Aorta (tissue), 5 donors: Measurements from ENCODE around the gene NIPAL3. TPM values are rescaled to one million over a fixed set of nuclear protein-coding genes. Genes with fewer than 3 reads are reported as not detected.

Source experiments
- ATAC-seq: fragments of 200-7000 bp; cut with Tn5 transposase; one replicate; pipeline ENCODE4 v1.9.1; 2022; ENCODE audit warnings: moderate library complexity; ENCODE audit not compliant: low FRiP score
- DNase-seq, 2 donors: peaks; one replicate each; pipeline ENCODE4 v3.0.0-alpha.2; 2020
- H3K27ac ChIP-seq, 2 donors: one replicate each; pipeline ENCODE4 v1.5.1; 2013; ENCODE audit warnings: low read length in 2 of 2, mild to moderate bottlenecking in 2 of 2, moderate library complexity in 2 of 2, control low read depth in 1 of 2, inconsistent platforms in 1 of 2, low read depth in 1 of 2
- H3K27me3 ChIP-seq, 2 donors: one replicate each; pipeline ENCODE4 v1.6.1; 2013; ENCODE audit warnings: control low read depth in 1 of 2, low read length in 1 of 2, mild to moderate bottlenecking in 1 of 2, moderate library complexity in 1 of 2; ENCODE audit not compliant: insufficient read depth in 2 of 2, control insufficient read depth in 1 of 2
- H3K36me3 ChIP-seq, 2 donors: one replicate each; pipeline ENCODE4 v1.6.1; 2013; ENCODE audit warnings: control low read depth in 1 of 2, low read length in 1 of 2, mild to moderate bottlenecking in 1 of 2; ENCODE audit not compliant: insufficient read depth in 2 of 2, control insufficient read depth in 1 of 2
- H3K4me1 ChIP-seq, 2 donors: one replicate each; pipeline ENCODE4 v1.6.1; 2013; ENCODE audit warnings: low read length in 2 of 2, control low read depth in 1 of 2, mild to moderate bottlenecking in 1 of 2, moderate library complexity in 1 of 2; ENCODE audit not compliant: insufficient read depth in 2 of 2, control insufficient read depth in 1 of 2
- H3K4me3 ChIP-seq, 2 donors: one replicate each; pipeline ENCODE4 v1.5.1; 2013; ENCODE audit warnings: low read length in 2 of 2, control low read depth in 1 of 2, mild to moderate bottlenecking in 1 of 2
- H3K9me3 ChIP-seq: one replicate; pipeline ENCODE4 v1.6.1; 2013; ENCODE audit warnings: mild to moderate bottlenecking, low read length; ENCODE audit not compliant: control insufficient read depth
- WGBS, 2 donors: extraction: QIAGEN DNeasy Blood & Tissue Kit; methylation state at CpG; one replicate each; pipeline ENCODE4 v1.1.7; 2013; 5-methylcytosine and 5-hydroxymethylcytosine counted together
- intact Hi-C, 2 donors: fragments of 100-400 bp; cut with DNase I; formaldehyde crosslinking; loops; one replicate each; pipeline versions ENCODE4 v1.14.2 to v1.15.0; 2022
- polyA plus RNA-seq, 2 donors: library from polyadenylated mRNA; stranded (reverse); fragments of 200-250 nt; gene quantifications; one replicate each; pipeline ENCODE4 v1.2.3, GENCODE V29; 2013
- total RNA-seq, 2 donors: library from RNA; stranded (reverse); fragmentation: NEBNext Ultra II Directional; extraction: Animal tissue kit (Norgen Biotek cat#: 25700); gene quantifications; one replicate each; pipeline ENCODE4 v1.2.1, GENCODE V29; 2021
- donor health status: healthy with polysubstance abuse.
- donor health status: Bipolar disorder and iron deficiency.
- donor health status: DM: no; HTN: no; CAD: no.
- donor health status: DM: no; HTN: no; CAD: no.
- donor health status: DM: yes; HTN: yes; CAD: no.

Gene NIPAL3
- total and polyA plus RNA-seq, 4 donors, result 6.3 to 13.0 (median 8.2) TPM

- Histone ChIP-seq H3K4me1 (no peaks in the 10 kb centered on the region), H3K27ac (no peak overlapping the region), H3K27me3 (no peaks in the 10 kb centered on the region), H3K4me3 (no peak overlapping the region), H3K9me3 (no peaks in the 10 kb centered on the region), H3K36me3 (peaks cover 2 to 3% of the 10 kb centered on the region in 2 donors)
- DNase-seq (no peak), ATAC-seq (no peak)
- intact Hi-C loops, result no loop called here
- 91 to 93% methylated on average over 5 of the region's 5 CpGs for WGBS, 2 donors
These were observed 35.1 kb upstream of the NIPAL3 start for GRCh38 chr1:24380508-24380907.

- Histone ChIP-seq H3K36me3 (peaks cover 2 to 3% of the 10 kb centered on the region in 2 donors), H3K9me3 (no peaks in the 10 kb centered on the region), H3K27me3 (no peaks in the 10 kb centered on the region), H3K27ac (no peak overlapping the region), H3K4me3 (no peak overlapping the region), H3K4me1 (no peaks in the 10 kb centered on the region)
- DNase-seq, result no peak
- intact Hi-C loops, result no loop called here
- ATAC-seq, result no peak
- 95% methylated on average over 2 of the region's 2 CpGs for WGBS, 2 donors
These were observed 34.3 kb upstream of the NIPAL3 start for GRCh38 chr1:24381256-24381655.

GRCh38 chr1:24382165-24382577, 33.4 kb upstream of the NIPAL3 start:
- DNase-seq, result no peak
- Histone ChIP-seq H3K4me3 (no peak overlapping the region), H3K27me3 (no peaks in the 10 kb centered on the region), H3K27ac (no peak overlapping the region), H3K4me1 (no peaks in the 10 kb centered on the region), H3K9me3 (no peaks in the 10 kb centered on the region), H3K36me3 (peaks cover 2 to 3% of the 10 kb centered on the region in 2 donors)
- 89 to 94% methylated on average over 8 of the region's 8 CpGs for WGBS, 2 donors
- ATAC-seq, result no peak
- intact Hi-C loops, result no loop called here

GRCh38 chr1:24383381-24383940, 32.1 kb upstream of the NIPAL3 start:
- no peak overlapping the region for H3K4me3 ChIP-seq
- H3K27me3 ChIP-seq, result no peaks in the 10 kb centered on the region
- no peak overlapping the region for H3K27ac ChIP-seq
- peaks cover 2 to 3% of the 10 kb centered on the region in 2 donors for H3K36me3 ChIP-seq
- 86 to 90% methylated on average over 2 of the region's 2 CpGs for WGBS, 2 donors
- intact Hi-C loops, result no loop called here
- no peak for ATAC-seq
- H3K9me3 ChIP-seq, result no peaks in the 10 kb centered on the region
- no peaks in the 10 kb centered on the region for H3K4me1 ChIP-seq
- DNase-seq, result no peak

GRCh38 chr1:24384251-24385090, 31.1 kb upstream of the NIPAL3 start:
- H3K9me3 ChIP-seq, result no peaks in the 10 kb centered on the region
- no peak overlapping the region for H3K27ac ChIP-seq
- 86 to 88% methylated on average over 13 of the region's 13 CpGs for WGBS, 2 donors
- H3K27me3 ChIP-seq, result no peaks in the 10 kb centered on the region
- intact Hi-C loops, result no loop called here
- no peaks in the 10 kb centered on the region for H3K4me1 ChIP-seq
- H3K4me3 ChIP-seq, result no peak overlapping the region
- ATAC-seq, result no peak
- peaks cover 2 to 3% of the 10 kb centered on the region in 2 donors for H3K36me3 ChIP-seq
- DNase-seq, result peak in 1 of 2 donors; percentile 62

- H3K27me3 ChIP-seq, result no peaks in the 10 kb centered on the region
- ATAC-seq (no peak), DNase-seq (no peak)
- no peak overlapping the region for H3K27ac ChIP-seq
- peaks cover 2 to 3% of the 10 kb centered on the region in 2 donors for H3K36me3 ChIP-seq
- no peaks in the 10 kb centered on the region for H3K4me1 ChIP-seq
- H3K4me3 ChIP-seq, result no peak overlapping the region
- intact Hi-C loops, result no loop called here
- H3K9me3 ChIP-seq, result no peaks in the 10 kb centered on the region
- 89 to 90% methylated on average over 12 of the region's 12 CpGs for WGBS, 2 donors
These were observed 30.3 kb upstream of the NIPAL3 start for GRCh38 chr1:24385160-24385940.

- WGBS, 2 donors, result 76 to 79% methylated on average over 9 of the region's 9 CpGs
- Histone ChIP-seq H3K9me3 (no peaks in the 10 kb centered on the region), H3K27ac (no peak overlapping the region), H3K27me3 (no peaks in the 10 kb centered on the region), H3K4me3 (no peak overlapping the region), H3K4me1 (no peaks in the 10 kb centered on the region), H3K36me3 (peaks cover 0 to 2% of the 10 kb centered on the region in 2 donors)
- ATAC-seq (no peak), DNase-seq (no peak)
- intact Hi-C loops, result no loop called here
These were observed 29.4 kb upstream of the NIPAL3 start for GRCh38 chr1:24386241-24386640.

GRCh38 chr1:24386931-24387330, 28.7 kb upstream of the NIPAL3 start:
- Histone ChIP-seq H3K9me3 (no peaks in the 10 kb centered on the region), H3K4me3 (no peak overlapping the region), H3K27me3 (no peaks in the 10 kb centered on the region), H3K36me3 (peaks cover 0 to 2% of the 10 kb centered on the region in 2 donors), H3K27ac (no peak overlapping the region), H3K4me1 (no peaks in the 10 kb centered on the region)
- ATAC-seq (no peak), DNase-seq (no peak)
- WGBS, 2 donors, result 91 to 94% methylated on average over 11 of the region's 11 CpGs
- intact Hi-C loops, result no loop called here
